ENCODE measurements around the gene VDAC2. TPM values are rescaled to one million over a fixed set of nuclear protein-coding genes. Genes with fewer than 3 reads are reported as not detected.

Gene VDAC2
- total RNA-seq, 1 donor from 2014 or later: 178 TPM

GRCh38 chr10:75238182-75239095, 27.8 kb downstream of the VDAC2 start:
- no peaks in the 10 kb centered on the region for H3K36me3 Mint-ChIP-seq (ENCODE audit: low read depth, unreplicated experiment)
- no peak for DNase-seq (ENCODE audit: low spot score)
- peaks cover 10% of the 10 kb centered on the region for H3K27me3 Mint-ChIP-seq (ENCODE audit: unreplicated experiment)
- H3K4me3 Mint-ChIP-seq (ENCODE audit: unreplicated experiment): no peak overlapping the region
- H3K4me1 Mint-ChIP-seq (ENCODE audit: unreplicated experiment): peaks cover 5% of the 10 kb centered on the region
- H3K27ac Mint-ChIP-seq (ENCODE audit: unreplicated experiment): no peak overlapping the region
- no peaks in the 10 kb centered on the region for H3K9me3 Mint-ChIP-seq (ENCODE audit: unreplicated experiment)
- no peak for TF ChIP-seq CTCF (IDR thresholded peaks at IDR 0.05; ENCODE audit: unreplicated experiment)

GRCh38 chr10:75239096-75239790, 28.6 kb downstream of the VDAC2 start:
- peaks cover 11% of the 10 kb centered on the region for H3K27me3 Mint-ChIP-seq (ENCODE audit: unreplicated experiment)
- DNase-seq (ENCODE audit: low spot score): no peak
- H3K4me1 Mint-ChIP-seq (ENCODE audit: unreplicated experiment): peaks cover 5% of the 10 kb centered on the region
- no peak for TF ChIP-seq CTCF (IDR thresholded peaks at IDR 0.05; ENCODE audit: unreplicated experiment)
- no peak overlapping the region for H3K27ac Mint-ChIP-seq (ENCODE audit: unreplicated experiment)
- H3K36me3 Mint-ChIP-seq (ENCODE audit: low read depth, unreplicated experiment): no peaks in the 10 kb centered on the region
- H3K4me3 Mint-ChIP-seq (ENCODE audit: unreplicated experiment): no peak overlapping the region
- no peaks in the 10 kb centered on the region for H3K9me3 Mint-ChIP-seq (ENCODE audit: unreplicated experiment)

GRCh38 chr10:75240329-75241076, 29.9 kb downstream of the VDAC2 start:
- TF ChIP-seq CTCF (IDR thresholded peaks at IDR 0.05; ENCODE audit: unreplicated experiment): no peak
- Mint-ChIP-seq H3K27ac (ENCODE audit: unreplicated experiment) (no peak overlapping the region), H3K36me3 (ENCODE audit: low read depth, unreplicated experiment) (no peaks in the 10 kb centered on the region), H3K4me1 (ENCODE audit: unreplicated experiment) (peaks cover 5% of the 10 kb centered on the region), H3K9me3 (ENCODE audit: unreplicated experiment) (no peaks in the 10 kb centered on the region), H3K27me3 (ENCODE audit: unreplicated experiment) (peaks cover 11% of the 10 kb centered on the region), H3K4me3 (ENCODE audit: unreplicated experiment) (no peak overlapping the region)
- DNase-seq (ENCODE audit: low spot score): no peak

- H3K27ac Mint-ChIP-seq (ENCODE audit: unreplicated experiment): no peak overlapping the region
- H3K4me3 Mint-ChIP-seq (ENCODE audit: unreplicated experiment): no peak overlapping the region
- no peak for DNase-seq (ENCODE audit: low spot score)
- TF ChIP-seq CTCF (IDR thresholded peaks at IDR 0.05; ENCODE audit: unreplicated experiment): no peak
- no peaks in the 10 kb centered on the region for H3K4me1 Mint-ChIP-seq (ENCODE audit: unreplicated experiment)
- H3K36me3 Mint-ChIP-seq (ENCODE audit: low read depth, unreplicated experiment): no peaks in the 10 kb centered on the region
- H3K27me3 Mint-ChIP-seq (ENCODE audit: unreplicated experiment): peaks cover 9% of the 10 kb centered on the region
- no peaks in the 10 kb centered on the region for H3K9me3 Mint-ChIP-seq (ENCODE audit: unreplicated experiment)
Measured at GRCh38 chr10:75243426-75243825, 32.8 kb downstream of the VDAC2 start.

Data from endothelial cell (in vitro differentiated cells).